GM19463 (cell line): ENCODE measurements around the gene POU2AF1.

Experiments
- ATAC-seq: cut with Tn5 transposase; IDR thresholded peaks from one replicate; pipeline ENCODE4 v1.9.1; 2021; ENCODE audit warnings: mild to moderate bottlenecking, moderate library complexity; ENCODE audit not compliant: unreplicated experiment

POU2AF1 gene

DNA sequence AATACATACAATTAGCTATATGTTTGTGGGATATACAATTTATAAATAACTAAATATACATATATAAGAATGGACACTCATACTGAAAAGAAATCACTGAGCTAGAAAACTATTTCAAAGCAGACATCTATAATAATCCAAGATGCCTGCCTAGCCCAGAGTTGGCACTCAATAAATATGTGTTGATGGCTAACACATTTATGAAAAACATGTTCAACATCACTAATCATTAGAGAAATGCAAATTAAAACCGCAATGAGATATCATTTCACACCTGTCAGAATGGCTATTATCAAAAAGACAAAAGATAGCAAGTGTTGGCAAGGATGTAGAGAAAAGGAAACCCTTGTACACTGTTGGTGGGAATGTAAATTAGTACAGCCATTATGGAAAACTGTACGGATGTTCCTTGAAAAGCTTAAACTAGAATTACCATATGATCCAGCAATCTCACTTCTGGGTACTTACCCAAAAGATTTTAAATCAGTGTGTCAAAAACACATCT is 29.8 kb downstream of the POU2AF1 start:
- ATAC-seq = no peak

DNA sequence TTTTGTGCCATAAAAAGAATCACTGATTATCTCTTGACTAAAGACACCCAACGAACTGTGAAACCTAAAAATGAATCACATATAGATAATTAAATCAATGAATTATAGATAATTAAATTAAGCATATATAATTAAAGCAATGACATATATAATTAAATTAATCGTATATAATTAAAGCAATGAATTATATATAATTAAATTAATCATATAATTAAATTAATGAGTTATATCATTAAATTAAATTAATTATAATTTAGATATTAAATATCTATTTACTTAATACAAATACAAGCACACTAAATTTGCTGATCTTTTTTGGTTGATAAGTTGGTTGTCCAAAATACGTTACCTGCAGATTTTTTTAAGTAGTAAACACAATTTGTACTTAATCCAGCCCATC is 30.9 kb downstream of the POU2AF1 start:
- ATAC-seq = no peak

DNA sequence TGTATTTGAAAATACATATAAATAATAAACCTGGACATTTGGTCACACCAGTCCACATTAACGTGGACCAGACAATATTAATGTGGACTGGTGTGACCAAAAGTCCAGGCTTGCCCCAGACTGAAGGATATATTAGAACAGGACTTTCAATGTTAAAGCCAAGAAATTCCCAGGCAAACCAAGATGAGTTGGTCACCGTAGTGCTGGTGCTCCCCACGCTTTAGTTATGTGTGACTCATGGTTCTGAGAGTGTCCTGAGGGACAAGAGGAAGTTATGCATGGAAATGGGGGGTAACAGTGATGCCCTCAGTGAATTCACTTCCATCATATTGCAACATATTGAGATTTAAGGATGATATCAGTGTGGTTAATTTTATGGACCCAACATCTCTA is 31.4 kb downstream of the POU2AF1 start:
- ATAC-seq = no peak

DNA sequence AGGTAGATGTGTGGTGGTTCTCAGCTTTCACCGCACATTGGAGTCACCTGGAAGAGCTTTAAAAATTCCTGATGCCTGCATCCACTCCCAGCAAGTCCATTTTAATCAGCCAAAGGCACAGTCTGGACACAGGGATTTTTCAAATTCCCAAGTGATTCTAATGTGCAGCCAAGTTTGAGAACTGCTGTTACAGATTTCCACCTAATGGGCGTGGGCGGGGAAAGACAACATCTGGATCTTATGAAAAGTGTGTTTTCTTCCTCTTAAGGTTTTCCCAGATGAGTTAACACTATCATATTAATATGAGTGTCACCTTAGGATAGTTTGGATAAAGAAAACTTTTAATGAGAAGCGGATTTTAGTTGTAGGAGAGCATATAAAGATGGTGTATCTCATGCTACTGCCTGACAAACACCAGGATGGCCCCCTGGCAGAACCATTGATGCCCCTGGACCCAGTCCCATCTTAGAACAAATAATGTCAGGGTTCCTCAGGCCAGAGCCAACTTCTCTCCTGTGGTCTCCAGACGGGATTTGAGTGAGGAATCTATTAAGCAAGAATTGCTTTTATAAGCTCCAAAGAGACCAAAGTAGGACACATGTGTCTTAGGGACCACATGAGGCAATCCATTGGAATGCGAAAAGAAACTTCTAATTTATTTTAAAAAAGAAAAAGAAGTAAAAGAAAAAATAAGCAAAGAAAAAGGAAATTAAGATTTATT is 31.9 kb downstream of the POU2AF1 start:
- ATAC-seq = no peak

GRCh38 chr11:111344032-111344431 is 35.0 kb downstream of the POU2AF1 start:
- no peak for ATAC-seq

DNA sequence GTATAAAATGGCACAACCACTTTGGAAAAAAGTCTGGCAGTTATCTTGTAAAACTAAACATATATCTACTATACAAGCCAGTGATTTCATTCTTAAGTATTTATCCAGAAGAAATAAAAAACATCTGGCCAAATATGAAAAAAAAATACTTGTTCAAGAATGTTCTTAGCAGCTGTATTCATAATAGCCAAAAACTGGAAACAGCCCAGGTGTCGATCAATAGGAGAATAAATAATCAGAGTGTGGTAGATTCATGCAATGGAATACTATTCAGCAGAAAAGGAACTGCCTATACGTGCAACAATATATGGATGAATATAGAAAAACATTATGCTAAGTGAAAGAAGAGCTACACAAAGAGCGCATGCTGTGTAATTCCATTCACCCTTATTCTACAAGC is 36.7 kb downstream of the POU2AF1 start:
- no peak for ATAC-seq

- ATAC-seq = no peak
These were observed 39.2 kb downstream of the POU2AF1 start for GRCh38 chr11:111339758-111340388.

DNA sequence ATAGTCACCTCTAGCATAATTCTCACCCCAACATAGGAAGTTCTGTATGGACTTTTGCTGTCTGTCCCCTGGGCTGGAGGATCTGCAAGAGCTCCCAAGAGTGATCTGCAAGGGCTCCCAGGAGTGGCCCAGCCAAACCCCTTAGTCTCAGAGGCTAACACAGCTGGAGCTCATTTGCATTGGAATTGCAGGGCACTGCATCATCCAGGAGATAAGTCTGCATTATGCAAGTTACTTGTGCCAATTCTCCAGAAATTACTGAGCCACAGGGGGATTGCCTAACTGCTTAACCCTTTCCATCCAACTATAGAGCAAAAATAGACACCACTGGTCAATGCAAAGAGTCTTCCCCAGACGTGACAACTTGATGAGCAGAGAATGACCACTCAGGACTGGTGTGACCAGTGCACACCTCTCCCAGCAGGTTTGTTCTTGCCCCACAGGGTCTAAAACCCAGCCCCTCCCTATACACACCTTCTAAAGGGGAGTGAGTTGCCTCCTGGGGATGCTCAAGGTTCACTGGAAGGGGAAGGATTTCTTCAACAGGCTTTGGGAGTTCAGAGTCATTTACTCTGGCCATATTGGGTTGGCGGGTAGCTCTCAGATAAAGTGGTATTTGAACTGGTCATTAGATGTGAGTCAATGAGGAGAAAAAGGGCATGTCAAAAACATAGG is 42.4 kb downstream of the POU2AF1 start:
- no peak for ATAC-seq

DNA sequence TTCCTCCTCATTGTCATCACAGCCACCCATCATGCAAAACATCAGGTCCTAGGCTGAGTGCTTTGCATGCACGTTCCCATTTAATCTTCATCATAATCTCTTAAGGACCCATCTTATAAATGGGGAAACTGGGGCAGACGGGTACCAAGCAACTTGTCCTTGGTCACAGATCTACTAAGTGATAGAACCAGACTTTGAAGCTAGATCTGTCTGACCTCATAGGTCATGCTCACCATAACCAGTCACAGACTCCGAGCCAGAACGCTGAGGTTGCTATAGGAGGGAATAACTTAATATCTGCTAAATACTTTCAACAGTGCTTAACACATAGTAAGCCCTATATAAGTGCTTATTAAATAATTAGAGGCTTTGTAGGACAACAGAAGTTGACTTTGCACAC is 43.0 kb downstream of the POU2AF1 start:
- no peak for ATAC-seq

DNA sequence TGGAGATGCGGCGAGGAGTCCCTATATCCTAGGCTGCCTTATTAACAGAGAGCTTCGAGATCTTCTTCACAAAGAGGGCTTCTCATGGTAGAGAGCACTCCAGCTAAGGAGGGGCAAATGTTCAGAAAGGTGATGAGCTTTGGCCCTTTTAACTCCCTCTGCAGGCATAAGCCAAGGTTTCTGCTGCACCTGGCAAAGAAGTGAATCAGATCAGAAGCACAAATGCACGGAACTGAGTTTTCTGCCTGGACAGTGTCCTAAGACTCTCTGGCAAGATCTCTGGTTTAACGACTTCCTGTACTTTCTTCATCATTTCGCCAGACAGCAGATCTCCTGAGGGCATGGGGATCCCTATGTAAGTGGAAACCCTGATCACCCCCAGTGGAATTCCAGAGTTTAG is 43.5 kb downstream of the POU2AF1 start:
- ATAC-seq = no peak

- ATAC-seq = no peak
These were observed 44.3 kb downstream of the POU2AF1 start for GRCh38 chr11:111334532-111335502.

DNA sequence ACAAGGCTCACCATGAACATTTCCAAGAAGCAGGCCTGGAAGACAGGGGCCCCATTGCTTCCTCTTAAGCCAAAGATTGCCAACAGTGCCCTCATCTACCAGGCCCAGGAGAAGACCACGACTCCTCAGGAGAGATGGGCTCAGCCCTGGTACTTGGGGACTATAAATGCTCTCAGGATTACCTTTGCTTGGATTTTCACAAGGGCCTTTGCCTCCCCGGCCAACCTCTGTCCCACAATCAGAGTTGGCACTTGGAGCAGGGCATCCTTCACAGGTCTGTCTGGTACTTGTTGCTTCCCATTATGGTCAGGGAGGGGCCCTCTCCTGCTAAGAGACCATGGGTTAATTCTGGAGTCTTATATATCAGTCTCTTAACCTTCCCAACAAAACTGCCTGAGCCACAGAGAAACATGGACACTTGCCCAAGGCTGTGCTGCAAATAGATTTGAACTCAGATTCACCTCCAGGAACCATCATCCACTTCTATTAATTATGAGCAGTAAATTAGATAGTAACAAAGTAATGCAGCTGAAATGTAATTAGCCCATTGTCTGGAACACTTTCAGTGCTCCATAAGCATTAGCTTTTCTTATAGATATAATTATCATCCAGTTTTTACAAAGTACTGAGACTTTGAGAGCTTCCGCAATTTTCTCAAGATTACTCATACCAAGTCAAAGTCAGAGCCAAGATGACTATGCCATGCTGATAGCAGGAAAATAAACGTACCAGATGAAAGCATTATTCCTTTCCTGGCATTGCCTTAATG is 47.2 kb downstream of the POU2AF1 start:
- no peak for ATAC-seq

- no peak for ATAC-seq
These were observed 48.7 kb downstream of the POU2AF1 start for GRCh38 chr11:111330234-111330893.

DNA sequence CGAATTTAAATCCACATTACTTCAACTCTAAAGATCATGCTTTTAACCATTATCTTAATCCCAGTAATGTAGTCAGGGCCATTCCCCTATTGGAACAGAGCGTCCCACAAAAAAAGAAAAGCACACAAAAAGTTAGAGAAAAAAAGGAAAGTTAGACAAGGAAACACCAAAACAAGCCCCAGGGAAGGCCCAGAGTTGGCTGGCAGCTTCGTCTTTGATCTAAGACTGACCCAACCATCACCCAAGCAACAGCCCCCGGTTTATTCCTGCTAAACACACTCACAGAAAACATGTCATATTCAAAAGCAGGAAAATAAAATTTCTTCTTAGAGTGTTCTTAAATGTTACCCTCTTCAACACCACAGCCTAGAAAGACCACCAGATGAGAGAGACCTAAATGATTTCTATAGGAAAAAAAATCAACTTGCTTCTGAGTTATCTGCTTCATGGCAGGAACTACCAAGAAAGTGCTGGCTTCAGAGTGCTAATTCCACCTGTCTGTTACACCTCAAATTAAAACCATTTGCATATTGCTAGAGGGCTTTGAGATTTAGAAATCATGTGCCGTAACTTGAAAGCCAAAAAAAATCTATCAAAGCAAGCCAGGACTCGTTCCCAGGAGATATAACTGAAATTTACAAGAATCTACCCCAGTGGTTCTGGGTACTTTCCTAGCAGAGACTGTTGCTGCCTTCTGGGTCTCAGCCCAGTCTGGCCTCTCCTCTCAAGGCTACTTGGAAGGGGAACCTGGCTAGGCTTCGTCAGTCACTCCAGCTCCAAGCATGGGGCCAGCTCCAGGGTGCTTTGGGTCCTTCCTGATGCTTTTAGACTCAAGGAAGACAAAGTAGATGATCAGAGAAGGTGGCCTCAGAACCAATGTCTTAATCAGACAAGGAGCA is 49.5 kb downstream of the POU2AF1 start:
- ATAC-seq = no peak

DNA sequence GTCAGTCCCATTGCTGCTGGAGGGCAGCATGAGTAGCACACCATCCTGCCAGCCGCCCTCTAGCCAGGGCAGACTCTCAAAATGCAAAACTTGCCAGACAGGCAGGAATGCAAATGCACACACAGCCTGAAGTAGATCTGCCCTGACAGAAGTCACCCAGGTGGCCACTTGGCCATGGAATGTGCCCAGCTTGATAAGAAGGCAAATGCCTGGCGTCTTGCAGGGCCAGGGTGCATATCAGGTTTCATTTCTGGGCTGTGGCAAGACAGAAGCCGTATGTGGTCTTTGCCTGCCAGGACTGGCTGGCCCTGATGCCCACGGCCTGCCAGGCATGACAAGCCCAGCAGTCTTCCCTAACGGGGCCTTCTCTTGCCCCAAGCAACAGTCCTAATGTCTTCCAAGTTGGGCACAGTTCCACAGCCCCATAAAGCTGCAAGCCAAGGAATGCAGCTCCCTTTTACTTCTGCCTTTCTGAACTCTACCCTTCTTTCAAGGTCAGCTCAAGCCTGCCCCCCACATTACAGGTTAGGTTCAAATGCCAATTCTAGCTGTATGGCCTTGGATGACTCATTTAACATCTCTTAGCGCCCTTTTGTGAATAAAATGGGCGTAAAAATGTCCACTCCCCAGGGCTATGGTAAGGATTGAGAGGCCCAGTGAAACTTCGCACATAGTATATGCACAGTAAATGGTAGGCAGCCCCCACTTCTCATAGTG is 51.0 kb downstream of the POU2AF1 start:
- ATAC-seq = no peak

DNA sequence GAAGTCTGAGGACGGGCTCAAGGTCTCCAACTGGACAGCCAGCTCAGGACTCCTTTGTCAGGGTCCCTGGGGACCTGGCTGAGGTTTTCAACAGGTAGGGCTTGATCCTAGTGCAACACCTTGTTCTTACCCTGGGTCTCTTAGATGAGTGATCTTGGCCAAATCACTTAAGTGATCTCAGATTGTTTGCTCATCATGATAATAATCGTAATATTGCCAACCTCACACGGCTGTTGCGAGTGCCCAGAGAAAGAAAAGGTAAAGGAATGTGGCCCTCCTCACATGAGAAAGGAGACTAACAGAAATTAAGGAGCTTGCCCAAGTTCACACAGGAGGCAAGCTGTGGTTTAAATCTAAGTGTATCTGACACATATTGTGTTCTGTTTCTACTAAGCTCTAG is 52.3 kb downstream of the POU2AF1 start:
- ATAC-seq = no peak

- ATAC-seq = no peak
These were observed 53.8 kb downstream of the POU2AF1 start for GRCh38 chr11:111325259-111325658.

GRCh38 chr11:111324277-111324720 is 54.8 kb downstream of the POU2AF1 start:
- no peak for ATAC-seq
